Measurements from ENCODE around the gene PHLPP1.

PHLPP1 gene

GRCh38 chr18:62877411-62878221, 162.3 kb downstream of the PHLPP1 start:
- ChIA-PET POLR2A (no interaction called here), CTCF (interaction anchor here (0.7 to 1.5 kb wide), 7 partner anchors 13 to 291 kb away, joined by 3 to 5 read pairs (median 4); no protein-coding TSS in a partner anchor)
- no peak overlapping the region for H3K4me3 ChIP-seq (ENCODE audit: low read depth, low read length)
- peak; percentile 16 for DNase-seq (ENCODE audit: low read depth, low spot score)
- TF ChIP-seq CTCF (IDR thresholded peaks at IDR 0.05; ENCODE audit: insufficient read depth, low read length, missing control alignments): no peak

- POLR2A ChIA-PET: no interaction called here
- CTCF ChIA-PET: interaction anchor here (0.7 to 1.3 kb wide), 5 partner anchors 13 to 158 kb away, joined by 3 to 5 read pairs (median 4); no protein-coding TSS in a partner anchor
- H3K4me3 ChIP-seq (ENCODE audit: low read depth, low read length): no peak overlapping the region
- DNase-seq (ENCODE audit: low read depth, low spot score): no peak
- no peak for TF ChIP-seq CTCF (IDR thresholded peaks at IDR 0.05; ENCODE audit: insufficient read depth, low read length, missing control alignments)
Observed at GRCh38 chr18:62878305-62878704, 163.0 kb downstream of the PHLPP1 start.

GRCh38 chr18:62880034-62880433, 164.7 kb downstream of the PHLPP1 start:
- TF ChIP-seq CTCF (IDR thresholded peaks at IDR 0.05; ENCODE audit: insufficient read depth, low read length, missing control alignments): no peak
- ChIA-PET CTCF (interaction anchor here (1.1 kb wide), 1 partner anchor 78 kb away, joined by 3 read pairs; no protein-coding TSS in a partner anchor), POLR2A (no interaction called here)
- no peak overlapping the region for H3K4me3 ChIP-seq (ENCODE audit: low read depth, low read length)
- DNase-seq (ENCODE audit: low read depth, low spot score): no peak

- TF ChIP-seq CTCF (IDR thresholded peaks at IDR 0.05; ENCODE audit: insufficient read depth, low read length, missing control alignments): no peak
- ChIA-PET POLR2A (no interaction called here), CTCF (interaction anchor here (1.1 kb wide), 1 partner anchor 77 kb away, joined by 3 read pairs; no protein-coding TSS in a partner anchor)
- no peak overlapping the region for H3K4me3 ChIP-seq (ENCODE audit: low read depth, low read length)
- no peak for DNase-seq (ENCODE audit: low read depth, low spot score)
Observed at GRCh38 chr18:62880673-62881364, 165.5 kb downstream of the PHLPP1 start.

- POLR2A ChIA-PET: no interaction called here
Observed at GRCh38 chr18:62881509-62882016, 166.2 kb downstream of the PHLPP1 start.

More at GRCh38 chr18:62881509-62882016, 166.2 kb downstream of the PHLPP1 start:
- H3K4me3 ChIP-seq (ENCODE audit: low read depth, low read length): no peak overlapping the region
- no peak for TF ChIP-seq CTCF (IDR thresholded peaks at IDR 0.05; ENCODE audit: insufficient read depth, low read length, missing control alignments)
- DNase-seq (ENCODE audit: low read depth, low spot score): peak; percentile 72
- CTCF ChIA-PET: interaction anchor here (1.3 kb wide), 1 partner anchor 12 kb away, joined by 3 read pairs; no protein-coding TSS in a partner anchor

All from AG04449 (cell line).